H9 (cell line): Measurements from ENCODE around the gene RCOR3. TPM values are rescaled to one million over a fixed set of nuclear protein-coding genes. Genes with fewer than 3 reads are reported as not detected.
A peak's percentile ranks its signal among the peaks of the same experiment; 100 is the strongest.

Source experiments
- DNase-seq: peaks from one replicate; pipeline ENCODE4 v3.0.0-alpha.2; 2017
- H2AFZ ChIP-seq: one replicate; pipeline ENCODE4 v1.6.1; 2013; ENCODE audit warnings: mild to moderate bottlenecking, low read length, control low read depth, moderate library complexity
- H2AK5ac ChIP-seq: 2 replicates; pipeline ENCODE4 v1.6.1; 2013; ENCODE audit warnings: low read length, control low read depth, mixed read lengths; ENCODE audit not compliant: insufficient read length
- H2BK120ac ChIP-seq: one replicate; pipeline ENCODE4 v1.6.1; 2013; ENCODE audit warnings: low read depth, mild to moderate bottlenecking, low read length, control low read depth, inconsistent platforms; ENCODE audit not compliant: poor library complexity, severe bottlenecking
- H2BK12ac ChIP-seq: 2 replicates; pipeline ENCODE4 v1.6.1; 2013; ENCODE audit warnings: low read length, control low read depth, mixed read lengths, low read depth; ENCODE audit not compliant: insufficient read length
- H2BK15ac ChIP-seq: 2 replicates; pipeline ENCODE4 v1.6.1; 2013; ENCODE audit warnings: low read depth, low read length, control low read depth
- H2BK20ac ChIP-seq: one replicate; pipeline ENCODE4 v1.6.1; 2013; ENCODE audit warnings: low read depth, mild to moderate bottlenecking, low read length, control low read depth, inconsistent platforms; ENCODE audit not compliant: poor library complexity, severe bottlenecking
- H2BK5ac ChIP-seq: 2 replicates; pipeline ENCODE4 v1.6.1; 2013; ENCODE audit warnings: low read length, control low read depth, mixed read lengths; ENCODE audit not compliant: insufficient read length
- H3K14ac ChIP-seq: 2 replicates; pipeline ENCODE4 v1.6.1; 2013; ENCODE audit warnings: low read length, control low read depth; ENCODE audit not compliant: insufficient read depth
- H3K18ac ChIP-seq: 2 replicates; pipeline ENCODE4 v1.6.1; 2013; ENCODE audit warnings: low read depth, mild to moderate bottlenecking, mixed read lengths, low read length, control low read depth; ENCODE audit not compliant: insufficient read length
- H3K23ac ChIP-seq: 2 replicates; pipeline ENCODE4 v1.6.1; 2013; ENCODE audit warnings: low read length, control low read depth, mixed read lengths, low read depth; ENCODE audit not compliant: insufficient read length
- H3K23me2 ChIP-seq: 2 replicates; pipeline ENCODE4 v1.6.1; 2013; ENCODE audit warnings: low read depth, mild to moderate bottlenecking, mixed read lengths, low read length, control low read depth; ENCODE audit not compliant: insufficient read length, poor library complexity, severe bottlenecking
- H3K27ac ChIP-seq: 2 replicates; pipeline ENCODE4 v1.5.1; 2013; ENCODE audit warnings: low read length, control low read depth, mixed read lengths, low read depth; ENCODE audit not compliant: insufficient read length
- H3K27me3 ChIP-seq: 2 replicates; pipeline ENCODE4 v1.6.1; 2013; ENCODE audit warnings: low read length, control low read depth, inconsistent platforms; ENCODE audit not compliant: insufficient read depth
- H3K4ac ChIP-seq: 2 replicates; pipeline ENCODE4 v1.6.1; 2013; ENCODE audit warnings: low read depth, mild to moderate bottlenecking, control low read depth, inconsistent platforms, low read length, moderate library complexity
- H3K4me1 ChIP-seq: 2 replicates; pipeline ENCODE4 v1.6.1; 2013; ENCODE audit warnings: low read length, control low read depth, inconsistent platforms; ENCODE audit not compliant: insufficient read depth
- H3K4me2 ChIP-seq: 2 replicates; pipeline ENCODE4 v1.6.1; 2013; ENCODE audit warnings: low read length, control low read depth, mixed read lengths; ENCODE audit not compliant: insufficient read length, insufficient read depth
- H3K56ac ChIP-seq: 2 replicates; pipeline ENCODE4 v1.6.1; 2013; ENCODE audit warnings: low read depth, mild to moderate bottlenecking, mixed read lengths, low read length, control low read depth; ENCODE audit not compliant: insufficient read length
- H3K79me1 ChIP-seq: 2 replicates; pipeline ENCODE4 v1.6.1; 2013; ENCODE audit warnings: low read depth, mild to moderate bottlenecking, moderate library complexity, low read length, control low read depth, inconsistent platforms; ENCODE audit not compliant: insufficient read depth, poor library complexity, severe bottlenecking
- H3K79me2 ChIP-seq: 2 replicates; pipeline ENCODE4 v1.6.1; 2013; ENCODE audit warnings: low read length, control low read depth, inconsistent platforms; ENCODE audit not compliant: insufficient read depth
- H3K9ac ChIP-seq: 2 replicates; pipeline ENCODE4 v1.6.1; 2013; ENCODE audit warnings: low read length, control low read depth, mixed read lengths; ENCODE audit not compliant: insufficient read length; ENCODE audit errors: extremely low read depth
- H3K9me3 ChIP-seq: one replicate; pipeline ENCODE4 v1.6.1; 2013; ENCODE audit warnings: low read depth, low read length, inconsistent platforms; ENCODE audit not compliant: control insufficient read depth
- H3T11ph ChIP-seq: one replicate; pipeline ENCODE4 v1.6.1; 2013; ENCODE audit warnings: mild to moderate bottlenecking, low read length, control low read depth, inconsistent platforms
- H4K20me1 ChIP-seq: one replicate; pipeline ENCODE4 v1.6.1; 2013; ENCODE audit not compliant: control insufficient read depth, insufficient read length, insufficient read depth
- H4K5ac ChIP-seq: 2 replicates; pipeline ENCODE4 v1.6.1; 2013; ENCODE audit warnings: low read depth, mild to moderate bottlenecking, mixed read lengths, low read length, control low read depth; ENCODE audit not compliant: insufficient read length
- H4K8ac ChIP-seq: replicated peaks from 2 replicates; pipeline ENCODE4 v1.6.1; 2013; ENCODE audit warnings: low read length, control low read depth, mixed read lengths, low read depth; ENCODE audit not compliant: insufficient read length
- H4K91ac ChIP-seq: 2 replicates; pipeline ENCODE4 v1.6.1; 2013; ENCODE audit warnings: low read depth, mild to moderate bottlenecking, moderate library complexity, mixed read lengths, low read length, control low read depth; ENCODE audit not compliant: insufficient read length
- H3K27ac Mint-ChIP-seq, 3 experiments: 2 replicates in 2 of 3; 3 replicates in 1 of 3; pipeline ENCODE4 v1.8.0; 2020 to 2021; ENCODE audit warnings: mixed read lengths in 3 of 3, mild to moderate bottlenecking in 1 of 3, moderate library complexity in 1 of 3
- H3K27me3 Mint-ChIP-seq: 2 replicates; pipeline ENCODE4 v1.8.0; 2021; ENCODE audit warnings: low read depth, mild to moderate bottlenecking, moderate library complexity, mixed read lengths
- H3K36me3 Mint-ChIP-seq, 3 experiments: 2 replicates in 2 of 3; 3 replicates in 1 of 3; pipeline ENCODE4 v1.8.0; 2020 to 2021; ENCODE audit warnings: low read depth in 3 of 3, mixed read lengths in 3 of 3; ENCODE audit not compliant: insufficient read depth in 1 of 3
- H3K4me1 Mint-ChIP-seq, 2 experiments: 2 replicates each; pipeline ENCODE4 v1.8.0; 2020; ENCODE audit warnings: mixed read lengths in 2 of 2
- H3K4me3 Mint-ChIP-seq, 2 experiments: 2 replicates in 1 of 2; 3 replicates in 1 of 2; pipeline ENCODE4 v1.8.0; 2020 to 2021; ENCODE audit warnings: mild to moderate bottlenecking in 2 of 2, mixed read lengths in 2 of 2, moderate library complexity in 1 of 2
- H3K9me3 Mint-ChIP-seq, 2 experiments: 2 replicates in 1 of 2; 3 replicates in 1 of 2; pipeline ENCODE4 v1.8.0; 2020; ENCODE audit warnings: mild to moderate bottlenecking in 2 of 2, mixed read lengths in 2 of 2, moderate library complexity in 1 of 2
- WGBS: extraction: QIAGEN DNeasy Blood & Tissue Kit; methylation state at CpG from one replicate; pipeline ENCODE4 v1.1.7; 2013; ENCODE audit warnings: missing lambda C conversion rate, low lambda C conversion rate, mixed read lengths; ENCODE audit not compliant: insufficient read length; ENCODE audit errors: extremely low coverage; 5-methylcytosine and 5-hydroxymethylcytosine counted together
- total RNA-seq: library from RNA; stranded (reverse); gene quantifications from 2 replicates; pipeline ENCODE4 v1.2.1, GENCODE V29; 2021
- TF ChIP-seq, protein P1 (sequence below): fragments of 200-600 bp; sonication (generic); conservative IDR thresholded peaks from 3 replicates; pipeline ENCODE4 v1.8.0; 2021; ENCODE audit warnings: antibody characterized with exemption, mild to moderate bottlenecking

Gene RCOR3
- total RNA-seq, 1 experiment from 2014 or later: 37.2 TPM

DNA sequence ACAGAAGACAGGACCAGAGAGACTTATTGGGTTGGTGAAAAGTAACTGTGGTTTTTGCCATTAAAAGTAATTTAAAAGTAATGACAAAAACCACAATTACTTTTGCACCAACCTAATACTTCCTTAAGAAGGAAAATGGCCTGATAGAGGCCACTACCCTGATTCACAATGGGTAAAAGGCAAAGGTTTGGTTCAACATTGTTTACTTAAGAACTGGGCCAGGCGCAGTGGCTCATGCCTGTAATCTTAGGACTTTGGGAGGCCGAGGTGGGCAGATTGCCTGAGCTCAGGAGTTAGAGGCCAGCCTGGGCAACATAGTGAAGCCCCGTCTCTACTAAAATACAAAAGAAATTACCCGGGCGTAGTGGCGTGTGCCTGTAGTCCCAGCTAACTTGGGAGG lies 48.2 kb upstream of the RCOR3 start:
- Histone ChIP-seq H3K4me2 (no peak overlapping the region), H4K8ac (no peak overlapping the region), H2BK20ac (no peak overlapping the region), H3K79me1 (no peaks in the 10 kb centered on the region), H2BK120ac (no peak overlapping the region), H3K18ac (no peak overlapping the region), H2BK5ac (no peak overlapping the region), H3K27me3 (no peaks in the 10 kb centered on the region), H3K4me1 (no peaks in the 10 kb centered on the region), H4K20me1 (no peaks in the 10 kb centered on the region), H2AK5ac (no peak overlapping the region), H3K56ac (no peak overlapping the region), H3K9ac (no peak overlapping the region), H2BK15ac (no peak overlapping the region), H2BK12ac (no peak overlapping the region), H3T11ph (no peak overlapping the region), H3K79me2 (no peaks in the 10 kb centered on the region), H4K5ac (no peak overlapping the region), H4K91ac (no peak overlapping the region), H2AFZ (no peak overlapping the region), H3K23me2 (no peaks in the 10 kb centered on the region), H3K27ac (no peak overlapping the region), H3K4ac (no peak overlapping the region), H3K23ac (no peak overlapping the region), H3K9me3 (no peaks in the 10 kb centered on the region), H3K14ac (no peak overlapping the region)
- TF ChIP-seq, protein P1, sequence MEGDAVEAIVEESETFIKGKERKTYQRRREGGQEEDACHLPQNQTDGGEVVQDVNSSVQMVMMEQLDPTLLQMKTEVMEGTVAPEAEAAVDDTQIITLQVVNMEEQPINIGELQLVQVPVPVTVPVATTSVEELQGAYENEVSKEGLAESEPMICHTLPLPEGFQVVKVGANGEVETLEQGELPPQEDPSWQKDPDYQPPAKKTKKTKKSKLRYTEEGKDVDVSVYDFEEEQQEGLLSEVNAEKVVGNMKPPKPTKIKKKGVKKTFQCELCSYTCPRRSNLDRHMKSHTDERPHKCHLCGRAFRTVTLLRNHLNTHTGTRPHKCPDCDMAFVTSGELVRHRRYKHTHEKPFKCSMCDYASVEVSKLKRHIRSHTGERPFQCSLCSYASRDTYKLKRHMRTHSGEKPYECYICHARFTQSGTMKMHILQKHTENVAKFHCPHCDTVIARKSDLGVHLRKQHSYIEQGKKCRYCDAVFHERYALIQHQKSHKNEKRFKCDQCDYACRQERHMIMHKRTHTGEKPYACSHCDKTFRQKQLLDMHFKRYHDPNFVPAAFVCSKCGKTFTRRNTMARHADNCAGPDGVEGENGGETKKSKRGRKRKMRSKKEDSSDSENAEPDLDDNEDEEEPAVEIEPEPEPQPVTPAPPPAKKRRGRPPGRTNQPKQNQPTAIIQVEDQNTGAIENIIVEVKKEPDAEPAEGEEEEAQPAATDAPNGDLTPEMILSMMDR: no peak
- Mint-ChIP-seq H3K4me1 (no peaks in the 10 kb centered on the region), H3K9me3 (peaks cover 0 to 2% of the 10 kb centered on the region in 2 experiments; a peak in 2 of 5 replicates), H3K27ac (peak overlapping the region in 1 of 3 experiments; percentile 40; a peak in 1 of 7 replicates), H3K36me3 (peaks cover 0 to 4% (median 2%) of the 10 kb centered on the region in 3 experiments; a peak in 2 of 7 replicates), H3K27me3 (no peaks in the 10 kb centered on the region), H3K4me3 (no peak overlapping the region)
- WGBS: no CpG with 5 or more reads among the region's 6 CpGs
- no peak for DNase-seq
